Natural killer cell (primary cell): ENCODE measurements around the gene PMF1. TPM values are rescaled to one million over a fixed set of nuclear protein-coding genes. Genes with fewer than 3 reads are reported as not detected.

ENCODE experiments used
- ATAC-seq, 3 donors: fragments of 150-1000 bp in 2 of 3; fragments of 200-7000 bp in 1 of 3; cut with Tn5 transposase; 1 replicate in 1 of 3; 2 replicates in 2 of 3; pipeline ENCODE4 v1.10.0; 2021; ENCODE audit warnings: mild to moderate bottlenecking in 2 of 3, moderate library complexity in 2 of 3
- DNase-seq, 2 donors: peaks; one replicate each; pipeline versions ENCODE4 v3.0.0 to v3.0.0-alpha.2; 2013 to 2021; ENCODE audit warnings: mixed read lengths in 1 of 2
- H3K27ac ChIP-seq: one replicate; pipeline ENCODE4 v1.5.1; 2013; ENCODE audit warnings: mild to moderate bottlenecking, low read length
- H3K27me3 ChIP-seq: one replicate; pipeline ENCODE4 v1.6.1; 2013; ENCODE audit warnings: low read length; ENCODE audit not compliant: control insufficient read depth, insufficient read depth
- H3K36me3 ChIP-seq: one replicate; pipeline ENCODE4 v1.6.1; 2013; ENCODE audit warnings: low read length; ENCODE audit not compliant: control insufficient read depth, insufficient read depth
- H3K4me1 ChIP-seq: one replicate; pipeline ENCODE4 v1.6.1; 2013; ENCODE audit warnings: low read length; ENCODE audit not compliant: control insufficient read depth, insufficient read depth
- H3K4me3 ChIP-seq: one replicate; pipeline ENCODE4 v1.5.1; 2013; ENCODE audit warnings: low read length
- H3K9me3 ChIP-seq: one replicate; pipeline ENCODE4 v1.6.1; 2013; ENCODE audit warnings: low read length; ENCODE audit not compliant: control insufficient read depth, insufficient read depth
- H3K27ac Mint-ChIP-seq, 2 donors: one replicate each; pipeline ENCODE4 v1.8.0; 2022; ENCODE audit warnings: mild to moderate bottlenecking in 2 of 2, mixed read lengths in 2 of 2, moderate library complexity in 1 of 2
- H3K27me3 Mint-ChIP-seq, 2 donors: one replicate each; pipeline ENCODE4 v1.8.0; 2022; ENCODE audit warnings: low read depth in 2 of 2, mixed read lengths in 2 of 2
- H3K36me3 Mint-ChIP-seq: one replicate; pipeline ENCODE4 v1.8.0; 2022; ENCODE audit warnings: mixed read lengths
- H3K4me1 Mint-ChIP-seq, 2 donors: one replicate each; pipeline ENCODE4 v1.8.0; 2022; ENCODE audit warnings: mixed read lengths in 2 of 2
- H3K4me3 Mint-ChIP-seq: one replicate; pipeline ENCODE4 v1.8.0; 2022; ENCODE audit warnings: mild to moderate bottlenecking, moderate library complexity, mixed read lengths
- H3K9me3 Mint-ChIP-seq, 2 donors: one replicate each; pipeline ENCODE4 v1.8.0; 2022; ENCODE audit warnings: mixed read lengths in 2 of 2
- CTCF ChIP-seq: fragments of 200-600 bp; IDR thresholded peaks from one replicate; pipeline ENCODE4 v1.8.0; 2022; ENCODE audit warnings: antibody characterized with exemption
- whole genome bisulfite sequencing: methylation state at CpG from one replicate; pipeline ENCODE4 v1.1.7; 2013; ENCODE audit warnings: missing lambda C conversion rate; ENCODE audit not compliant: insufficient coverage; 5-methylcytosine and 5-hydroxymethylcytosine counted together
- intact Hi-C: fragments of 100-400 bp; cut with micrococcal nuclease; formaldehyde crosslinking; loops from one replicate; pipeline ENCODE4 v1.14.2; 2022
- total RNA-seq, 4 donors: library from RNA; stranded (reverse); fragments of 120-200 nt in 1 of 4; gene quantifications; one replicate each; pipeline versions ENCODE4 v1.2.3 to v1.2.4, GENCODE V29; 2013 to 2022

PMF1 gene
- total RNA-seq, 3 donors from 2014 or later (not counting 1 experiment from before 2014, with no cell fraction given): 61.5 to 70.3 (median 64.0) TPM

- Mint-ChIP-seq H3K36me3 (peaks cover 7% of the 10 kb centered on the region), H3K27me3 (no peaks in the 10 kb centered on the region), H3K27ac (no peak overlapping the region), H3K4me3 (no peak overlapping the region), H3K4me1 (peaks cover 0 to 14% of the 10 kb centered on the region in 2 donors), H3K9me3 (no peaks in the 10 kb centered on the region)
- DNase-seq (no peak), ATAC-seq (no peak)
- H3K4me1 ChIP-seq: peaks cover 4% of the 10 kb centered on the region
- TF ChIP-seq CTCF: no peak
- H3K36me3 ChIP-seq: peaks cover 23% of the 10 kb centered on the region
- no peak overlapping the region for H3K27ac ChIP-seq
- 99% methylated on average over 4 of the region's 4 CpGs for WGBS
- intact Hi-C loops: no loop called here
- H3K4me3 ChIP-seq: no peak overlapping the region
- H3K27me3 ChIP-seq: no peaks in the 10 kb centered on the region
- no peaks in the 10 kb centered on the region for H3K9me3 ChIP-seq
Observed at GRCh38 chr1:156226782-156227181, 14.0 kb downstream of the PMF1 start.

- TF ChIP-seq CTCF: no peak
- intact Hi-C loops: no loop called here
- H3K4me3 ChIP-seq: no peak overlapping the region
- H3K27ac ChIP-seq: no peak overlapping the region
- H3K4me3 Mint-ChIP-seq: no peak overlapping the region
- H3K36me3 Mint-ChIP-seq: no peaks in the 10 kb centered on the region
- no peaks in the 10 kb centered on the region for H3K27me3 ChIP-seq
- peaks cover 0 to 10% of the 10 kb centered on the region in 2 donors for H3K4me1 Mint-ChIP-seq
- WGBS: 78% methylated on average over 7 of the region's 7 CpGs
- ATAC-seq (no peak), DNase-seq (no peak)
- H3K9me3 ChIP-seq: no peaks in the 10 kb centered on the region
- H3K36me3 ChIP-seq: peaks cover 13% of the 10 kb centered on the region
- no peaks in the 10 kb centered on the region for H3K27me3 Mint-ChIP-seq
- H3K27ac Mint-ChIP-seq: no peak overlapping the region
- no peaks in the 10 kb centered on the region for H3K9me3 Mint-ChIP-seq
- H3K4me1 ChIP-seq: peaks cover 4% of the 10 kb centered on the region
Observed at GRCh38 chr1:156228501-156228900, 15.7 kb downstream of the PMF1 start.

- Histone ChIP-seq H3K4me3 (no peak overlapping the region), H3K9me3 (no peaks in the 10 kb centered on the region), H3K4me1 (peaks cover 4% of the 10 kb centered on the region), H3K27me3 (no peaks in the 10 kb centered on the region), H3K36me3 (peaks cover 19% of the 10 kb centered on the region), H3K27ac (no peak overlapping the region)
- H3K4me1 Mint-ChIP-seq: peaks cover 0 to 10% of the 10 kb centered on the region in 2 donors
- ATAC-seq: no peak
- no peaks in the 10 kb centered on the region for H3K27me3 Mint-ChIP-seq
- no peak for TF ChIP-seq CTCF
- no peaks in the 10 kb centered on the region for H3K9me3 Mint-ChIP-seq
- no peaks in the 10 kb centered on the region for H3K36me3 Mint-ChIP-seq
- H3K4me3 Mint-ChIP-seq: no peak overlapping the region
- intact Hi-C loops: no loop called here
- no peak overlapping the region for H3K27ac Mint-ChIP-seq
- WGBS: 96% methylated on average over 11 of the region's 11 CpGs
- DNase-seq: no peak
Observed at GRCh38 chr1:156229809-156230472, 17.1 kb downstream of the PMF1 start.

- no peak for ATAC-seq
Observed at GRCh38 chr1:156230473-156230837, 17.6 kb downstream of the PMF1 start.

More at GRCh38 chr1:156230473-156230837, 17.6 kb downstream of the PMF1 start:
- Mint-ChIP-seq H3K27ac (no peak overlapping the region), H3K4me1 (peaks cover 0 to 6% of the 10 kb centered on the region in 2 donors), H3K27me3 (no peaks in the 10 kb centered on the region), H3K4me3 (no peak overlapping the region), H3K9me3 (no peaks in the 10 kb centered on the region), H3K36me3 (no peaks in the 10 kb centered on the region)
- Histone ChIP-seq H3K9me3 (no peaks in the 10 kb centered on the region), H3K27ac (no peak overlapping the region), H3K36me3 (peaks cover 19% of the 10 kb centered on the region), H3K4me1 (peaks cover 2% of the 10 kb centered on the region), H3K27me3 (no peaks in the 10 kb centered on the region), H3K4me3 (no peak overlapping the region)
- no peak for DNase-seq
- WGBS: 91% methylated on average over 1 of the region's 1 CpG
- TF ChIP-seq CTCF: no peak
- intact Hi-C loops: no loop called here
